Activated T-cell treated with anti-CD3 and anti-CD28 coated beads, Interleukin-2, amount 50 U/mL, for 4 hours (primary cell): ENCODE results near the gene MARK3. TPM values are rescaled to one million over a fixed set of nuclear protein-coding genes. Genes with fewer than 3 reads are reported as not detected.

Experiments used
- ATAC-seq, 2 donors: fragments of 200-7000 bp; cut with Tn5 transposase; one replicate each; pipeline ENCODE4 v1.10.0; 2021
- DNase-seq: peaks from one replicate; pipeline ENCODE4 v3.0.0-alpha.2; 2020
- H3K27me3 Mint-ChIP-seq: one replicate; pipeline ENCODE4 v1.8.0; 2021; ENCODE audit warnings: low read depth, mixed read lengths
- H3K36me3 Mint-ChIP-seq: one replicate; pipeline ENCODE4 v1.8.0; 2022; ENCODE audit warnings: mixed read lengths; ENCODE audit not compliant: insufficient read depth
- H3K4me1 Mint-ChIP-seq: one replicate; pipeline ENCODE4 v1.8.0; 2021; ENCODE audit warnings: low read depth, mixed read lengths
- H3K4me3 Mint-ChIP-seq: one replicate; pipeline ENCODE4 v1.8.0; 2021; ENCODE audit warnings: mild to moderate bottlenecking, moderate library complexity, mixed read lengths
- H3K9me3 Mint-ChIP-seq: one replicate; pipeline ENCODE4 v1.8.0; 2021; ENCODE audit warnings: mixed read lengths
- total RNA-seq, 3 donors: library from RNA; stranded (reverse); gene quantifications; one replicate each; pipeline ENCODE4 v1.2.1, GENCODE V29; 2021

MARK3 gene
- total RNA-seq, 3 donors from 2014 or later, result 79.9 to 96.2 (median 95.5) TPM

DNA sequence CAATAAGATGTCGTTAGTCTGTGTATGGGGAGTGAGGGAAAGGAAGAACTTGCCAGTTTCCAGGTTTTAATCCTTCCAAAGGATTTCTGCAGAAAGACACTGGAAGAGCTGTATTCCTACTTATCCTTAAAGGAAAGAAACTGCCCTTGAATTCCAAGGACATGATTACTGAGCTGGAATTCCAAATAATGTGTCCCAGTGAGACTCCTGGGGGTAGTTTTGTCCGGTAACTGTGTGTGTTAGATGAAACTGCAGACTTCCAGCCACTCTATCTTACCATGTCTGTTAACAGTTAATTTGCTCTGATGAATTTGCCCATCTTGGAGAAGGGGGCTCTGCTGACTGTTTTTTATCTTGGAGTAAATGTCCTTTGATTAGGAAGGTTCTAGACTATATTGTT lies 104.4 kb downstream of the MARK3 start:
- H3K36me3 Mint-ChIP-seq, result peaks cover 21% of the 10 kb centered on the region

DNA sequence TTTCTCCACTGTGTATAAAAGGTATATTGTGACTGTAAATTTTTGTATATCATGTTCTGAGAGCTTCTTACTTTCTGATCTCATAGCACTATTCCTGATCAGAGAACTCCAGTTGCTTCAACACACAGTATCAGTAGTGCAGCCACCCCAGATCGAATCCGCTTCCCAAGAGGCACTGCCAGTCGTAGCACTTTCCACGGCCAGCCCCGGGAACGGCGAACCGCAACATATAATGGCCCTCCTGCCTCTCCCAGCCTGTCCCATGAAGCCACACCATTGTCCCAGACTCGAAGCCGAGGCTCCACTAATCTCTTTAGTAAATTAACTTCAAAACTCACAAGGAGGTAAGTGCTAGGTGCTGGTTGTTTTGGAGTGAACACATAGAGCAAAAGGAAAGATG lies 106.5 kb downstream of the MARK3 start:
- H3K4me3 Mint-ChIP-seq, result no peak overlapping the region
- ATAC-seq (no peak), DNase-seq (no peak)
- no peaks in the 10 kb centered on the region for H3K4me1 Mint-ChIP-seq
- H3K36me3 Mint-ChIP-seq, result peaks cover 22% of the 10 kb centered on the region
- no peaks in the 10 kb centered on the region for H3K9me3 Mint-ChIP-seq
- H3K27me3 Mint-ChIP-seq, result no peaks in the 10 kb centered on the region

More for the DNA sequence above, 104.4 kb downstream of the MARK3 start:
- H3K4me3 Mint-ChIP-seq, result no peak overlapping the region
- DNase-seq, result no peak
- no peaks in the 10 kb centered on the region for H3K27me3 Mint-ChIP-seq
- no peaks in the 10 kb centered on the region for H3K4me1 Mint-ChIP-seq
- no peaks in the 10 kb centered on the region for H3K9me3 Mint-ChIP-seq
- no peak for ATAC-seq

DNA sequence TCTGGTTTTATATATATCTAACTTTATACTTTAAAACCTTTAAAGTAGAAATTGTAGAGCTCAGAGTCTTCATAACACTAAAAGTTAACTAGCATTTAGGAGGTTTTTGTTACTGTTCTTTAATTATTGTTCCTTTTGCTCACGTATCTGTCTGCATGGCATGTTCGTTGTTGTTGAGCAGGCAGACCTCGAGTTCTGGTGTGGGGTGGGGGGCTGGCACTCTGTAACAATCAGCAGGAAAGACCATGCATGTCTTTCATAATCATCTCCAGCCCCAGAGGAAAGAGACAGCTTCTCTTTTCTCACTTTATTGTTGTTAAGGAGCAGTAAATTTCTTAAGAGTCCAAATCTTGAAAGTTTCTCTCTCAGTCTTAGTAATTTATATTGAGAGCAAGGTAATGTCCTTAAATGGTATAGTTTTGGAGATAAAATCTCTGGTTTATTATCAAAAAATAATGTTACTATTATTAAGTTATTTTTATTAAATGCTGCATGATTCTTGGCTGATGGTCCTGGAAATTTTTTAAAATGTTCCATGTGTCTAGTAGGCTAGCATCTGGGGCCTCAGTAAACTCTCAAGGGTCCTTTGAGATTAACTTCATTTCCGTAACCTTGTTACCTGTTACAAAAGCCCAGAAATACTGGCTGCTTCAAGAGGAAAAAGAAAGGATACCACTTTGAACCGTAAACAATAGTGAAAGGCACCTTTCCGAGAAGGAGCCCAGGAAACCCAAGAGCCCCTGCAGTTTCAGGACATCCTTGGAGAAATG lies 107.1 kb downstream of the MARK3 start:
- Mint-ChIP-seq H3K36me3 (peaks cover 22% of the 10 kb centered on the region), H3K27me3 (no peaks in the 10 kb centered on the region), H3K4me1 (no peaks in the 10 kb centered on the region), H3K4me3 (no peak overlapping the region), H3K9me3 (no peaks in the 10 kb centered on the region)
- DNase-seq (no peak), ATAC-seq (no peak)

DNA sequence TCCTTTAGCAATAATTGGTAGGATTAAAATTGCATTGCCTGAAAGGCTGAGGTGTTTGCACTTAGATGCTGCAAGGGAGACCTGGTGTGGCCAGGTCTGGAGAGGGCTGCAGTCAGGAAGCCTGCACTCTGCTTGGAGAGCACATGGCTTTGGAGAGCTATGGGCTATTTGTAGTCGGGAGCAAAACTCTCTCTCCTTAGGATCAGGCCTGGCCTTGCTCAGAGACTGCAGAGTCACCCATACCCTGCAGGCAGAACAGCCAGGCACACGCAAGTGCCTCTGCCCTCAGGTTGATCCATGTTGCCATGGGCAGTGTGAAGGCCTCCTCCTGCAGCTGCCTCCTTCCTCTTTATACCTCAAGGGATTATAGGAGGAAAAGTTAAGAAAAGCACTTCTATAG lies 110.6 kb downstream of the MARK3 start:
- H3K4me3 Mint-ChIP-seq, result no peak overlapping the region
- DNase-seq, result no peak
- H3K27me3 Mint-ChIP-seq, result no peaks in the 10 kb centered on the region
- peaks cover 18% of the 10 kb centered on the region for H3K36me3 Mint-ChIP-seq
- no peak for ATAC-seq
- peaks cover 8% of the 10 kb centered on the region for H3K4me1 Mint-ChIP-seq
- H3K9me3 Mint-ChIP-seq, result no peaks in the 10 kb centered on the region

DNA sequence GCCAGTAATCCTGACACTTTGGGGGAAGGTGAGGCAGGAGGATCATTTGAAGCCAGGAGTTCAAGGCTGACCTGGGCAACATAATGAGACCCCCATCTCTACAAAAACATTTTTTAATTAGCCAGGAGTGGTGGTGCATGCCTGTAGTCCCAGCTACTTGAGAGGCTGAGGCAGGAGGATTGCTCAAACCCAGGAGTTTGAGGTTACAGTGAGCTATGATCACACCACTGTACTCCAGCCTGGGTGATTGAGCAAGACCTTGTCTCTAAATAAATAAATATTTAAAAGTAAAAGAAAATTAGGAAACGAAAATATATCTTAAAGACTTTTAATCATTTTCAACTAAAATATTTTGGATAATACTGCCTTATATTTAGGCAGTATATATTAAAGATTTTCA lies 111.6 kb downstream of the MARK3 start:
- no peak for ATAC-seq
- peaks cover 8% of the 10 kb centered on the region for H3K4me1 Mint-ChIP-seq
- peaks cover 21% of the 10 kb centered on the region for H3K36me3 Mint-ChIP-seq
- H3K27me3 Mint-ChIP-seq, result no peaks in the 10 kb centered on the region
- H3K9me3 Mint-ChIP-seq, result no peaks in the 10 kb centered on the region
- DNase-seq, result no peak
- no peak overlapping the region for H3K4me3 Mint-ChIP-seq

DNA sequence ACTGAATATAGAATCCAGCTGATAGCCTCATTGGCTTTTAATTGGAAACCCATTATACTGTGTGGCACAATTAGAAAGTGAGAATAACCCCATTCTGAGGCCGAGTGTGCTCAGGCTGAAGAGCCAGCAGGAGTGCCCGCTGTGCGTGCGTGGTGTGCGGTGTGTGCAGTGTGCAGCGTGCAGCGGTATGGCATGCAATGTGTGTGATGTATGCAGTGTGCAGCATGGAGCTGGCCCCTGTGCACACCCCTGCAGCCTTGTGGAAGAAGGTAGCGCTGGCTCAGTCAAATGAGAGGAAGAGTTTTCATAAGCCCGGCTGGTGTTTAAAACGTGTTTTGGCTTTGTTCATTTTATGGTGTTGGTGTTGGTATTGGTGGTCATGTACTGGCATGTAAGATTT lies 114.5 kb downstream of the MARK3 start:
- no peaks in the 10 kb centered on the region for H3K27me3 Mint-ChIP-seq
- DNase-seq (no peak), ATAC-seq (peak in 1 of 2 donors; percentile 14)
- H3K9me3 Mint-ChIP-seq, result no peaks in the 10 kb centered on the region
- peaks cover 8% of the 10 kb centered on the region for H3K4me1 Mint-ChIP-seq
- H3K36me3 Mint-ChIP-seq, result peaks cover 41% of the 10 kb centered on the region
- no peak overlapping the region for H3K4me3 Mint-ChIP-seq

DNA sequence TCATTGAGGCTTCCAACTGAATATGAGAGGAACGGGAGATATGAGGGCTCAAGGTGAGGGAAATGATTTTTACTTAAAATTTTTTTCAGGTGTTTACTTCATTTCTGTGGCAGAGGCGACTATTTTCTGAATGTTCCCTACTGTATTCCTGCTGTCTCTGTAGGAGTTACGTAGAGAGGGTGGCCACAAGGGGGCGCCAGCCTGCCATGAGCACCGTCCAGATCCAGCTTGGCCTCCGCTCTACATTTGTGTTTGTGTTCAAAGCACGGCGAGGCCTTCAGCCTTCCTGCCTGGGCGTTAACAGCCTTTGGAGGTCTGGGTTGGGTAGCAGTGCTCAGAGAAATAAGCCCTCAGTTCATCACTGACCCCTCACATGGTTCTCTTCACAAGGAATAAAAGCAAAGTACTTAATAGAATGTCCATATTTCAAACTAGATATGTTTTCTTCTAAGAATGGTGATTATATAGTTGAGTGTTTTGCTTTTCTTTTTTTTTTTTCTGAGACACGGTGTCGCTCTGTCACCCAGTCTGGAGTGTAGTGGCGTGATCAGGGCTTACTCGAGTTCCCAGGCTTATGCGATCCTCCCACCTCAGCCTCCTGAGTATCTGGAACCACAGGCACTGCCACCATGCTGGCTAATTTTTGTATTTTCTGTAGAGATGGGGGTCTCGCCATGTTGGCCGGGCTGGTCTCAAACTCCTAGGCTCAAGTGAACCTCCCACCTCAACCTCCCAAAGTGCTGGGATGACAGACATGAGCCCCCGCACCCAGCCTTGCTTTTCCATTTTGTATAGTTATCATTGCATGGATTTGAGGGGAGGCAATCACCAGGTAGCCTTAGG lies 115.2 kb downstream of the MARK3 start:
- DNase-seq (peak; percentile 78), ATAC-seq (peak; percentile 86 to 89)
- H3K9me3 Mint-ChIP-seq, result no peaks in the 10 kb centered on the region
- no peak overlapping the region for H3K4me3 Mint-ChIP-seq
- H3K36me3 Mint-ChIP-seq, result peaks cover 47% of the 10 kb centered on the region
- H3K4me1 Mint-ChIP-seq, result peaks cover 8% of the 10 kb centered on the region
- no peaks in the 10 kb centered on the region for H3K27me3 Mint-ChIP-seq

DNA sequence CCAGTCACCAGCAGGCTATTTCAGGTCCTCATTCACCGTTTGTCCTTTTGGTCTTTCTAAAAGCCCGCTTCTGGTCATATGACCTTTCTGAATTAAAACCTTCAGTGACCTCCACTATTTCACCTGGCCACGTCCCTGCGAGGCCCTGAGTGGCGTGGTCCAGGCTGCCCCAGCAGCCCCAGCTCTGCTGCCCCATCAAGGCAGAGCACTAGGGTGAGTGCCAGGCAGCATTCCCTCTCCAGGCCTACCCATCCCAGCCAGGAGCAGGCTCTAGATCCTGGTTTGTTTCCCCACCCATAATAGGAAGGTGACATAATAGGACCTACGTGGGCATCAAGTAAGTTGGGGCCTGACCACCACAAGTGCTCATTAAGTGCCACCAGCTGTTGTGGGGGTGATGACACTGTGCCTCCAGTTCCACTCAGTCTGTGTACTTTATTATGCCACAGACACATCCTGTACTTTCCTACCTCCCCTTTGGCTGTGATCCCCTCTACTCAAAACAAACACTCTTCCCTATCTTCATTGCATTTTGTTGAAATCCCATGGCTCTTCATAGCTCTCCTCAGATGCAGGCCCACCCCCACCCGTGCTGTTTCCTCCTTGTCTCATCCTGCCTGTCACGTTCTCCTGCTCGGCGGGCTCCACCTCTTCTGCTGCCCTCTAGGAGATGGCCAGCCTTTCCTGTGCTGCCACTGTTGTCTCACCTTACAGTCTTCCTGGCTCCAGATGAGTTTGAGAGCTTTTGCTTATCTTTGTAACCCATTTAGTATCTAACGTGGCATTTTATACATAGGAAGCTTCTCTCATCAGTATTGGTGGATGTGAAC lies 116.0 kb downstream of the MARK3 start:
- ATAC-seq, result no peak
- Mint-ChIP-seq H3K36me3 (peaks cover 46% of the 10 kb centered on the region), H3K27me3 (no peaks in the 10 kb centered on the region), H3K9me3 (no peaks in the 10 kb centered on the region), H3K4me3 (no peak overlapping the region), H3K4me1 (peaks cover 8% of the 10 kb centered on the region)
- DNase-seq, result no peak

DNA sequence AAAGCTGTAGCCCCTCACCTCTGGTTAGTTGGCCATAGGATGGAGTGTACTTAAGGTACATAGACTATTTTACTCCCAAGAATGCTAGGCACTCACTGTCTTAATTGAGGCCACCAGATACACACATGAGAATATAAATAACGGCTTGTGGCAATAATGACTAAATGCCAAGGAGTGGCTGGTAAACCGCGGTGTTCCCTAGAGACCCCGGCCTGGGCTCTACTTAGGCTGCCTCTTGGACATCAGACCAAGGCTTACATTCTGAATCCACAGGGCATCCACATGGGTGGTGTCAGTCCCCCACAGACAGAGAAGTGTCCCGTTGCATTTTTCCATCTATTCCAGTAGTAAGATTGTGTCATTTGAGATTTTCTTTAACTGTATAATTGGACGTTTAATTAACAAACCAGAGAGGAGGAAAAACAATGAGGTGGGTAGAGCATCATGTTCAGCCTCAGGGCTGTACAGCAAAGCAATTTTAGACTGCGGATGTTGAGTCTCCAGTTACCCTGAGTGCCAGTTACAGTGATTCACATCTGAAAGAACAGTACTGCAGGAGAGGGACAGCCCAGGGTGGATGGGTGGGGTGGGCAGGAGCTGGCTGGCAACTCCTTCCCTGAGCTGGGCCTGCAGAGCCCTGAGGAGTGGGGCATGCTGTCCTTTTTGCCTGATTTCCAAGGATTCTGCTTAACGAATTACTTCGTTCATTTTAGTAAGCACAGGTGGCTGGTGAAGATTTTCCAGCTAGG lies 116.9 kb downstream of the MARK3 start:
- DNase-seq, result no peak
- no peak for ATAC-seq
- H3K4me3 Mint-ChIP-seq, result no peak overlapping the region
- peaks cover 8% of the 10 kb centered on the region for H3K4me1 Mint-ChIP-seq
- no peaks in the 10 kb centered on the region for H3K27me3 Mint-ChIP-seq
- peaks cover 46% of the 10 kb centered on the region for H3K36me3 Mint-ChIP-seq
- no peaks in the 10 kb centered on the region for H3K9me3 Mint-ChIP-seq

DNA sequence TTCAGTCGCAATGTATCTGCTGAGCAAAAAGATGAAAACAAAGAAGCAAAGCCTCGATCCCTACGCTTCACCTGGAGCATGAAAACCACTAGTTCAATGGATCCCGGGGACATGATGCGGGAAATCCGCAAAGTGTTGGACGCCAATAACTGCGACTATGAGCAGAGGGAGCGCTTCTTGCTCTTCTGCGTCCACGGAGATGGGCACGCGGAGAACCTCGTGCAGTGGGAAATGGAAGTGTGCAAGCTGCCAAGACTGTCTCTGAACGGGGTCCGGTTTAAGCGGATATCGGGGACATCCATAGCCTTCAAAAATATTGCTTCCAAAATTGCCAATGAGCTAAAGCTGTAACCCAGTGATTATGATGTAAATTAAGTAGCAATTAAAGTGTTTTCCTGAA lies 117.7 kb downstream of the MARK3 start:
- H3K27me3 Mint-ChIP-seq, result no peaks in the 10 kb centered on the region
- no peak for ATAC-seq
- H3K9me3 Mint-ChIP-seq, result no peaks in the 10 kb centered on the region
- H3K4me3 Mint-ChIP-seq, result no peak overlapping the region
- peaks cover 8% of the 10 kb centered on the region for H3K4me1 Mint-ChIP-seq
- DNase-seq, result no peak
- H3K36me3 Mint-ChIP-seq, result peaks cover 48% of the 10 kb centered on the region

DNA sequence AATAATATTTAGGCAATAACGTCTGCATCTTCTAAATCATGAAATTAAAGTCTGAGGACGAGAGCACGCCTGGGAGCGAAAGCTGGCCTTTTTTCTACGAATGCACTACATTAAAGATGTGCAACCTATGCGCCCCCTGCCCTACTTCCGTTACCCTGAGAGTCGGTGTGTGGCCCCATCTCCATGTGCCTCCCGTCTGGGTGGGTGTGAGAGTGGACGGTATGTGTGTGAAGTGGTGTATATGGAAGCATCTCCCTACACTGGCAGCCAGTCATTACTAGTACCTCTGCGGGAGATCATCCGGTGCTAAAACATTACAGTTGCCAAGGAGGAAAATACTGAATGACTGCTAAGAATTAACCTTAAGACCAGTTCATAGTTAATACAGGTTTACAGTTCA lies 118.1 kb downstream of the MARK3 start:
- no peak for ATAC-seq
- no peak for DNase-seq
- no peak overlapping the region for H3K4me3 Mint-ChIP-seq
- no peaks in the 10 kb centered on the region for H3K27me3 Mint-ChIP-seq
- no peaks in the 10 kb centered on the region for H3K9me3 Mint-ChIP-seq
- H3K36me3 Mint-ChIP-seq, result peaks cover 48% of the 10 kb centered on the region
- peaks cover 8% of the 10 kb centered on the region for H3K4me1 Mint-ChIP-seq

DNA sequence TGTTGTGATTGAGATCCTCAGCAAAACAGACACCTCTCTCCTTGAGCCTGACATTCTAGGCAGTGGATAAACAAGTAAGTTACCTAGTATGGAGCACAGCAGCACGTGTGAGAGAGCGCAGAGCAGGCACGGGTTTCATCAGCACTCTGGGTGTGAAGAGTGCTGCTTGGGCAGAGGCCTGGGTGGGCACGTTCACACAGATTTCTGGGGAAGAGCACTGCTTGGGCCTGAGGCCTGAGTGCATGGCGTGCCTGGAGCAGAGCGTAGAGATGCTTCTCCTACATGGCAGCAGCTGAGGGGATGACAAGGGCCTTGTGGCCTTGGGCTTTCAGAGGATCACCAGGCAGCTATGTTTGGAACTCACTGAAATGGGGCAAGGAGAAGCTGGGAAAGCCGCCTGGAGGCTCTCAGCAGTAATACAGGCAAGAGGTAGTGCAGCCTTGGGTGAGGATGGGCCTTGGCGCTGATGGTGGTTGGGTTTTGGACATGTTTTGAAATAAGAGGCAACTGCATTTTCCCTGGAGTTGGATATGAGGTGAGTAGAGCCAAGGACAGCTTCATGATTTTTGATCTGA lies 119.9 kb downstream of the MARK3 start:
- Mint-ChIP-seq H3K9me3 (no peaks in the 10 kb centered on the region), H3K4me3 (no peak overlapping the region), H3K27me3 (no peaks in the 10 kb centered on the region), H3K36me3 (peaks cover 46% of the 10 kb centered on the region), H3K4me1 (peaks cover 2% of the 10 kb centered on the region)
- no peak for DNase-seq
- ATAC-seq, result no peak

DNA sequence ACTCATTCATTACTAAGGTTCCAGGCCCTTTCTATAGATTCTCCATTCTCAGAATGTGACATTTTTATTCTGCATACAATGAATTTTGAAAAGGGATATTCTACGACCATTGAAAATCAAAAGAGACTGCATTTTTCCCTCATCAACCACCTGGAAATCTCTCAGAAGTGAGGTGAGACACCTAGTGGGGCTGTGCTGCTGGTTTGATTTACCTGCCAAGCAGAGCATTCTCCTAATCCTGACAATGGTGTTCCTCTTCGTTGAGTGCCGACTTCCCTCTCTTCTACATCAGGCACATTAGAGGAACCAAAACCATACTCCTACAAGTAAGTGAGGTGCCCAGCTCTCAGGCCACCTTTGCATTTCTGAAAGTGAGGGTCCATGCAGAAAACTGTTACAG lies 122.5 kb downstream of the MARK3 start:
- no peaks in the 10 kb centered on the region for H3K4me1 Mint-ChIP-seq
- H3K27me3 Mint-ChIP-seq, result no peaks in the 10 kb centered on the region
- H3K9me3 Mint-ChIP-seq, result no peaks in the 10 kb centered on the region
- H3K4me3 Mint-ChIP-seq, result no peak overlapping the region
- DNase-seq, result no peak
- H3K36me3 Mint-ChIP-seq, result peaks cover 30% of the 10 kb centered on the region
- ATAC-seq, result no peak
